ENCODE results near the gene TBC1D16.

The TBC1D16 gene

GRCh38 chr17:79923974-79924638, 111.6 kb downstream of the TBC1D16 start:
- FAIRE-seq: no peak

GRCh38 chr17:79922798-79923197, 112.9 kb downstream of the TBC1D16 start:
- no peak for FAIRE-seq

GRCh38 chr17:79922116-79922601, 113.5 kb downstream of the TBC1D16 start:
- no peak for FAIRE-seq

GRCh38 chr17:79921411-79922115, 114.1 kb downstream of the TBC1D16 start:
- FAIRE-seq: no peak

- no peak for FAIRE-seq
These were observed 114.8 kb downstream of the TBC1D16 start for GRCh38 chr17:79920751-79921410.

- no peak for FAIRE-seq
These were observed 115.6 kb downstream of the TBC1D16 start for GRCh38 chr17:79919862-79920720.

- no peak for FAIRE-seq
These were observed 116.5 kb downstream of the TBC1D16 start for GRCh38 chr17:79919164-79919585.

GRCh38 chr17:79918581-79919163, 117.0 kb downstream of the TBC1D16 start:
- FAIRE-seq: no peak

- no peak for FAIRE-seq
These were observed 117.7 kb downstream of the TBC1D16 start for GRCh38 chr17:79917902-79918484.

- no peak for FAIRE-seq
These were observed 118.4 kb downstream of the TBC1D16 start for GRCh38 chr17:79916991-79917901.

- no peak for FAIRE-seq
These were observed 119.2 kb downstream of the TBC1D16 start for GRCh38 chr17:79916506-79916905.

- FAIRE-seq: no peak
These were observed 119.7 kb downstream of the TBC1D16 start for GRCh38 chr17:79915850-79916430.

GRCh38 chr17:79914813-79915740, 120.6 kb downstream of the TBC1D16 start:
- no peak for FAIRE-seq

GRCh38 chr17:79913896-79914812, 121.5 kb downstream of the TBC1D16 start:
- no peak for FAIRE-seq

- no peak for FAIRE-seq
These were observed 122.2 kb downstream of the TBC1D16 start for GRCh38 chr17:79913451-79913850.

GRCh38 chr17:79912552-79913330, 122.9 kb downstream of the TBC1D16 start:
- no peak for FAIRE-seq
